NK-92 (cell line): ENCODE data around the gene CLCA1.

Experiments used
- DNase-seq: peaks from one replicate; lab custom pipeline; 2025; ENCODE audit not compliant: unreplicated experiment; lab: John Stamatoyannopoulos, UW

Gene CLCA1

DNA sequence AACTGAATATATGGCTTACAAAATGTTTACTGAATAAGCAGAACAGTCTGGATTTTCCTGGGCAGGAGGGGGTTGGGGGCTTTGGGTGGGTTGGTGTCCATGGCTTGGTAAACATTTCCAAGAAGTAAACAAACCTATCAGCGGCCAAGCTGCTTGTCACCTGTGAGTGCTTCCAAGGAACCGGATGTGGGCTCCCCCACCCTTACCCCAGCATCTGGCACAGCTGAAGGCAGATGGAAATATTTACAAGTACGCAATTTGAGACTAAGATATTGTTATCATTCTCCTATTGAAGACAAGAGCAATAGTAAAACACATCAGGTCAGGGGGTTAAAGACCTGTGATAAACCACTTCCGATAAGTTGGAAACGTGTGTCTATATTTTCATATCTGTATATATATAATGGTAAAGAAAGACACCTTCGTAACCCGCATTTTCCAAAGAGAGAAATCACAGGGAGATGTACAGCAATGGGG, at the start of gene CLCA1:
CLCA1 (plus strand) TSS at position 427 of the 477 bp plus-strand sequence; CDS start at position 472, 45 bp downstream.
- DNase-seq: no peak

- no peak for DNase-seq
These were observed 49.3 kb upstream of the CLCA1 start for GRCh38 chr1:86419277-86419903.

GRCh38 chr1:86421601-86422280, 47.0 kb upstream of the CLCA1 start:
- no peak for DNase-seq

GRCh38 chr1:86423473-86423872, 45.3 kb upstream of the CLCA1 start:
- DNase-seq: no peak

GRCh38 chr1:86423873-86424272, 44.9 kb upstream of the CLCA1 start, which contains the start of gene CLCA2:
Gene CLCA2, plus strand, starts transcription at chr1:86424171. Its CDS starts 77 bp downstream, at chr1:86424248.
- DNase-seq: no peak

DNA sequence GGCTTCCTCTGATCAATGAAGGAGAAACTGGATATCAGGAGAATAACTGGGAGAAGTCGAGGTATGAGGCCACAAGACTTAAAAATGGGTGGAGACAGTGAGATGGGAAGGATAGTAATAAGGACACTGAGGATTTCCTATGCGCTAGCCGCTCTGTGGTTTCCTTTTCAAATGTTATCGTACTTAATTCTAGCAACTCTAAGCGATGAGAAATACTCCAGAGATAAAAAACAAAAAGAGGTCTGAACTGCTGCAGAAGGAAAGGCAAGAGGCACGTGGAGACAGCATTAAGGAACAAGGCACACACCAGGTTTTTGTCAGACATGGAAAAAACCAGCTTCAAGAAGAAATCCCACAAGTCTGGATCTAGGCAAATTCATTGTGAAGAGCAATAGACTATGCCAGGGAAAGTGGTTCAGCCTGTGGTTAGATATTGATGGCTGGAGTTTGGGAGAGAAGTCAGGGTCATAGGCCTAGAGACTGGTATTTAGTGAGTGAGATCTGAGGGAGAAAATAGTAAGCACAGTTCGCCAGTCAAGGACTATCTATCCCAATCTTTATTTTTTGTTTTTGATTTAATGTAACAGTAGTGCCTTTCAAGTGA, 39.5 kb upstream of the CLCA1 start:
- no peak for DNase-seq

GRCh38 chr1:86429835-86430234, 38.9 kb upstream of the CLCA1 start:
- DNase-seq: no peak

DNA sequence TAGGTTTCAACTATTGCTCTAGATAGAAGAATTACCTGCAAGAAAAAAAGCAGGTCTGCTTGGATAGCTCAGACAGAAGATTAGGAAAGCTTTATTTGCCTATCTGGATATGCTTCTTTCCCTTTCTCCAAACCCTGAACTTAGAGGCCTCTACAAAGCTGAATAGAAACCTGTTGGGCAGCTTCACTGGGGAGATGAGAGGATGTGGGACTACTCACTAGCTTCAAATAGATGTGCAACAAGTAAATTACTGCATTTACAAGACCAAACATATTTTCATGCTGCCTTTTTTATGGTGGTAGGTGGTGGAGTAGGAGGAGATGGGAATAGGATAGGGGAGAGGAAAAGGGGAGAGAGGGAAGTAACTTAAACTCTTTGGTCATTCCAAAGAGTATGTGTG, 38.4 kb upstream of the CLCA1 start:
- no peak for DNase-seq

DNA sequence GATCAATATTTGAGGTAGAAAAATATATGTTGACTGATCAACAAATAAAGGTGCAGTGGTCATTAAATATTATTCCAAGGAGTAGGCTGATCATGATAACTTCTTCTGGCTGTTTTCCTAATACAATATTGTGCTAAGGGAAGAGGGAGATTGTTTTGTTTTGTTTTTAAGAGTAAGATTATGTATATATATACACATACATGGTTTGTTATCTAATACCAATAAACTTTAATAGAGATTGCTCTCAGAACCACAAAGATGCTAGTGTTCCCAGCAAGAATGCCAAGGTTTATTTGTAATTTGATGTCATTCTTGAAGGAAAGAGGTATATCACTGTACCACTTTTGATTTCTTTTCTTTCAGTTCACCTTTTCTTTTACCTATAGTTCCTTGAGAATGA, 34.7 kb upstream of the CLCA1 start:
- DNase-seq: no peak

DNA sequence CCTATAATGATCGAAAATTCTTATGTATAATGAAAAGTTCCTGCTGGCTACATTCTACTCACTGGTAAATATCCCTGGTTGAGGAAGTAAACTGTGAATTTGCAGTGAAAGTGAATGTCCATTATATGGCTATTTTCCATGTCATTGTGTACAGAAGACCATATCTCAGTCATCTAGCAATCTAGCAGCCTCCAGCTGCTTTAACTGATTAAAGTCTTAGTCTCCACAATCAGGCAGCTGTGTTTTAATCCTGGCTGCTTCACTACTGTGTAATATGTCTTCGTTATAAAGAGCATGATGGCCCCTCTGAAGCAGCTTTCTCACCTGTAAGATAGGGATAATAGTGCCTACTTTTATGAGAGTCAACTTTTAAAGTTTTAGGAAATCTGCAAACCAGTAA, 33.4 kb upstream of the CLCA1 start:
- DNase-seq: no peak

DNA sequence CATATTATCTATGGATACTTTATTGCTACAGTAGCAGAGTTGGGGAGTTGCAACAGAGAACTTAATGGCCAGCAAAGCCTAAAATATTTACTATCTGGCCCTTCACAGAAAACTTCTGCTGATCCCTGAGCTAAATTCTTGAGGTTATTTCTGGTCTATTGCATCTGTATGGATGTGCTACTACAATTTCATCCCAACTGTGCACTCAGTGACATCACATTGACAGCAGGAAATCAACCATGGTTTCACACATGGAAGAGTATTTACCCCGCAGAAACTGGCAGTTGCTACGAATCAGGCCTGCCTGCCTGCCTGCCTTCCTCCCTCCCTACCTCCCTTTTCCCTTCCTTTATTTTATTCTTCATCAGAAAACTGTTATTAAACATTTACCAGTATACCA, 32.7 kb upstream of the CLCA1 start:
- no peak for DNase-seq

- no peak for DNase-seq
These were observed 27.1 kb upstream of the CLCA1 start for GRCh38 chr1:86441581-86441980.

DNA sequence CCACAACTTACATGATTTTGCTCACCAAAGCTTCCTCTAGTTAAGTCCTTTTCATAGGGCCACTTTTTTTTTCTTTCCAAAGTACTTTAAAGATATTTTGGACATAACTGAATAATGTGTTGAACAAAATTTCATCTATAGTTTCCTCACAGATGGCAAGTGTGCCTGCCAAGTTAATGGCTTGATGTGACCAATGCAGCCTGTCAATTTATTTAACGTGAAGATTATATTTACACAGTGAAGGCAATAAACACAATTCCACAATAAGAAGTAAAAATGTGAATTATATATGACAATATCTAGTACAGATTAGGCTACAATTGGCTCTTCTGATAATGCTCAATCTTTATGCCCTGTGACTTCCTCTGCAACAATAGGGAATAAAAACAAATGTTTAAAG, 26.7 kb upstream of the CLCA1 start:
- DNase-seq: no peak

GRCh38 chr1:86445919-86446318, 22.8 kb upstream of the CLCA1 start:
- no peak for DNase-seq

DNA sequence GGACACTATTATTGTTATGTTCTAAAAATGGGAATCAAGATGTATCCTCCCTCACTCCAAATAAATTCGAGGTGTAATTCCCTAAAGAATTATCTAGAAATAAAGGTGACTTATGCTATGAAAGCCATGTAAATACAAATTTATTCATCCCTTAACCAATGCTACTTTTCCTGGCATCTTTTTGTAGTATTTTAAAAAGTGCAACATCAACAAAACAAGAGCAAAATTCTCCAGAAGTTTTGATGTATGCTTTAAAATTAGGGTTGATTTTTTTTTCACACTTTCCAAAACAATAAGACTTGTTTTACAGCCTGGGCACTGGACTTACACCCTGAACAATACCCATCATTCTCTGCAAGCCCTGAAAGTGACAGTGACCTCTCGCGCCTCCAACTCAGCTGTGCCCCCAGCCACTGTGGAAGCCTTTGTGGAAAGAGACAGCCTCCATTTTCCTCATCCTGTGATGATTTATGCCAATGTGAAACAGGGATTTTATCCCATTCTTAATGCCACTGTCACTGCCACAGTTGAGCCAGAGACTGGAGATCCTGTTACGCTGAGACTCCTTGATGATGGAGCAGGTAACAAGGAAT, 21.4 kb upstream of the CLCA1 start:
- DNase-seq: no peak

DNA sequence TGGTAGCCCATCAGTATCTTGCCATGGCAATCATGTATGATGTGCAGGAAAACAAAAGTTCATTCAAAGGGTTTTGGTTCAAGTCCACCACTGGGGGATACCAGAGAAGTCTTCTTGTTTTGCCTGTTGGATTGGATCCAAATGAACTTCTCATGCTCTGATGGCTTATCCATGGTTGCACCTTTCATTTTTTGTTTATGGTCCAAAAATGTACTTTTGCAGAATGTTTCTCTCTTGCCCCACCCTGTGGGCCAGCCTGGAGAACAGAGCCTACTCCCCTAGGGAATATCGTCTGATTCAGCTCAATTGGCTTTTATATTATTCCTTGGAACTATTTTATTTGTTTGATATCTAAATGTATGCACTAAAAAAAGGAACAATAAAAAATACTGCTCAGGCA, 20.1 kb upstream of the CLCA1 start:
- DNase-seq: no peak

DNA sequence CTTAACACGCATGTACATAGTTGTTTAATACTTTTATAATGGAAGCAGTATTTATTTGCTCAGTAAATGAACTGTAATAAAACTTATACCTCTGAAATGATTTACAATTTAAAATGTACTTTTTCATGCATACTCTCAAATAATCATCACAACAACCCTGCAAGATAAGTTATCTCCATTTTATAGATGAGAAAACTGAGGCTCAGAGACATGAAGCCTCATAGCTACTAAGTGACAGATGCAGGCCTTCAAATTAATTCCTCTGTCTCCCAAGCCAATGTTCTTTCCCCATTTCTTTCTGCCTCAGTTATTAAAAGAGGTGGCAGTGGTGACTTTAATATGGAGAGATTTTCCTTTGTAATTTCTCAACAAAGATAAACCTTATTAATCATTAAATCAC, 19.6 kb upstream of the CLCA1 start:
- no peak for DNase-seq

DNA sequence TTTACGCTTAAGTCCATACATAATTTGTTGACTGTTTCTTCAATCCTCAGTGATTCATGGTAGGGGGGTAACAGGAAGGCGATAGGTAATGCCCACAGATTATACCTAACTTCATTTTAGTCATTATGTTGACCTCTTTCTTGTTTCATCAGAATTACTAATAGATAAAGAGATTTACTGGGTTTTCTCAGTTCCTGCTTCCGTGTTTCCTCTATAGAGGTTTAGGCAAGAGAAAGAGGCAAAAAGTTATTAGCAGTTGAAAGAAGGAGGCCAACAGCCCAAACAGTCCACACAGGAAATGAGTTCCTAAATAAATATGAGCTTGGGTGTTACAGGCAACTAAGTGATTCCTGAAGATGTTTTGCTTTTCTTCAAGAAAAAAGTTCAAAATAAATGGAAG, 17.9 kb upstream of the CLCA1 start:
- no peak for DNase-seq

GRCh38 chr1:86453664-86454063, 15.1 kb upstream of the CLCA1 start:
- DNase-seq: no peak

DNA sequence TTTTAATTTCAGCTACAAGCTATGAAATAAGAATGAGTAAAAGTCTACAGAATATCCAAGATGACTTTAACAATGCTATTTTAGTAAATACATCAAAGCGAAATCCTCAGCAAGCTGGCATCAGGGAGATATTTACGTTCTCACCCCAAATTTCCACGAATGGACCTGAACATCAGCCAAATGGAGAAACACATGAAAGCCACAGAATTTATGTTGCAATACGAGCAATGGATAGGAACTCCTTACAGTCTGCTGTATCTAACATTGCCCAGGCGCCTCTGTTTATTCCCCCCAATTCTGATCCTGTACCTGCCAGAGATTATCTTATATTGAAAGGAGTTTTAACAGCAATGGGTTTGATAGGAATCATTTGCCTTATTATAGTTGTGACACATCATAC, 13.7 kb upstream of the CLCA1 start:
- no peak for DNase-seq

DNA sequence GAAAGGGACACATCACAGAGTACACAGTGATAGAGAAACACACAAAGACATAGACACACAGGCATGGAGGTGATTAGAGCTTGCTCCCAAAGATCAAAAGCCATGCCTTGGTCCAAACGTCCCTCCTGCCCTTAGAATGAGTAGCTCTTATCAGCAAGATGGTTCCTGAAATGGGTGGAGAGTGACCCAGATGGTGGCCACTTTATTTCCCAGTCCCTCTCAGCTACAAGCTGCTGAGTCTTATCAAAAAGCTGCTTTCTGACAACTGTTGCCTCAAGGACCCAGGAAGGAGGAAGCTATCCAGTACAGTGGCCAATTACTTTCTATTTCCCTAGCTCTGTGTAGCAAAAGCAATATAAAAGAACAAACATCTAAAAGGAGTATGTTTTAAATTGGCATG, 7.7 kb upstream of the CLCA1 start:
- no peak for DNase-seq

- DNase-seq: no peak
These were observed 7.2 kb upstream of the CLCA1 start for GRCh38 chr1:86461482-86461881.
